Naive thymus-derived CD4-positive, alpha-beta T cell (primary cell): ENCODE data around the gene STX2. TPM values are rescaled to one million over a fixed set of nuclear protein-coding genes. Genes with fewer than 3 reads are reported as not detected.
"Not testable (repeated sequence)": the region's sequence is repeated elsewhere in the genome, so short reads cannot be mapped to it uniquely, and the experiment has no call there.

Experiments used
- ATAC-seq: fragments of 150-1000 bp; cut with Tn5 transposase; 2 replicates; pipeline ENCODE4 v1.10.0; 2021; ENCODE audit warnings: mild to moderate bottlenecking, moderate library complexity
- CTCF ChIA-PET: fragments of 350-600 bp; sonication (Branson Sonifier 250); formaldehyde crosslinking; loops from one replicate; lab custom pipeline; 2021; ENCODE audit warnings: antibody characterized with exemption; lab: Charles Lee
- POLR2A ChIA-PET: fragments of 350-600 bp; sonication (Branson Sonifier 250); formaldehyde crosslinking; loops from one replicate; lab custom pipeline; 2021; ENCODE audit warnings: antibody characterized with exemption, inconsistent platforms; lab: Charles Lee
- DNase-seq, 9 donors: peaks; one replicate each; pipeline versions ENCODE4 v3.0.0 to v3.0.0-alpha.2; 2020 to 2022; ENCODE audit warnings: mixed read lengths in 1 of 9
- H3K27ac ChIP-seq: one replicate; pipeline ENCODE4 v1.7.0; 2013; ENCODE audit warnings: mild to moderate bottlenecking, low read depth, low read length, moderate library complexity
- H3K27me3 ChIP-seq, 2 donors: one replicate each; pipeline ENCODE4 v1.7.0; 2013; ENCODE audit warnings: low read length in 2 of 2, mild to moderate bottlenecking in 2 of 2, moderate library complexity in 2 of 2; ENCODE audit not compliant: control insufficient read depth in 2 of 2, insufficient read depth in 2 of 2
- H3K36me3 ChIP-seq, 3 experiments: 1 replicate in 2 of 3; 2 replicates in 1 of 3; pipeline ENCODE4 v1.7.0; 2013; ENCODE audit warnings: low read length in 3 of 3, mild to moderate bottlenecking in 3 of 3, moderate library complexity in 1 of 3; ENCODE audit not compliant: insufficient read depth in 3 of 3, control insufficient read depth in 2 of 3
- H3K4me1 ChIP-seq, 2 donors: one replicate each; pipeline ENCODE4 v1.7.0; 2013; ENCODE audit warnings: low read length in 2 of 2, mild to moderate bottlenecking in 2 of 2, moderate library complexity in 1 of 2; ENCODE audit not compliant: control insufficient read depth in 2 of 2, insufficient read depth in 2 of 2
- H3K4me3 ChIP-seq: 2 replicates; pipeline ENCODE4 v1.7.0; 2013; ENCODE audit warnings: mild to moderate bottlenecking, low read length
- H3K9me3 ChIP-seq, 3 experiments: 1 replicate in 2 of 3; 2 replicates in 1 of 3; pipeline ENCODE4 v1.7.0; 2013; ENCODE audit warnings: low read length in 3 of 3; ENCODE audit not compliant: control insufficient read depth in 2 of 3
- H3K27ac Mint-ChIP-seq, 9 donors: one replicate each; pipeline ENCODE4 v1.8.0; 2020 to 2022; ENCODE audit warnings: mixed read lengths in 9 of 9, mild to moderate bottlenecking in 8 of 9, moderate library complexity in 5 of 9, inconsistent platforms in 2 of 9
- H3K27me3 Mint-ChIP-seq, 5 donors: one replicate each; pipeline ENCODE4 v1.8.0; 2021 to 2022; ENCODE audit warnings: mixed read lengths in 5 of 5, mild to moderate bottlenecking in 1 of 5
- H3K36me3 Mint-ChIP-seq, 5 donors: one replicate each; pipeline ENCODE4 v1.8.0; 2020 to 2022; ENCODE audit warnings: mixed read lengths in 5 of 5, mild to moderate bottlenecking in 3 of 5, inconsistent platforms in 1 of 5
- H3K4me1 Mint-ChIP-seq, 7 donors: one replicate each; pipeline ENCODE4 v1.8.0; 2020 to 2022; ENCODE audit warnings: mixed read lengths in 7 of 7, mild to moderate bottlenecking in 3 of 7, inconsistent platforms in 1 of 7
- H3K4me3 Mint-ChIP-seq, 10 donors: one replicate each; pipeline ENCODE4 v1.8.0; 2020 to 2022; ENCODE audit warnings: mild to moderate bottlenecking in 10 of 10, mixed read lengths in 10 of 10, moderate library complexity in 6 of 10, inconsistent platforms in 2 of 10
- H3K9me3 Mint-ChIP-seq, 11 donors: one replicate each; pipeline ENCODE4 v1.8.0; 2020 to 2022; ENCODE audit warnings: mixed read lengths in 11 of 11, mild to moderate bottlenecking in 4 of 11, inconsistent platforms in 1 of 11, moderate library complexity in 1 of 11
- intact Hi-C, 2 donors: fragments of 100-400 bp; cut with micrococcal nuclease; formaldehyde crosslinking; loops; one replicate each; pipeline ENCODE4 v1.15.1; 2023
- polyA plus RNA-seq, 2 donors: library from polyadenylated mRNA; unstranded; fragments of 300-500 nt; fragmentation: Illumina TruSeq; gene quantifications; one replicate each; pipeline ENCODE4 v1.2.3, GENCODE V29; 2021
- total RNA-seq, 6 experiments: library from RNA in 5 of 6; stranded (reverse) in 5 of 6; gene quantifications; 1 replicate in 5 of 6; 2 replicates in 1 of 6; pipeline ENCODE4 v1.2.3 and lab custom pipeline; 2021 to 2026

The STX2 gene
- total and polyA plus RNA-seq, 7 experiments from 2014 or later, result 7.6 to 30.3 (median 19.0) TPM

- POLR2A ChIA-PET, result no interaction called here
- CTCF ChIA-PET, result interaction anchor here (0.7 kb wide), 1 partner anchor 16 kb away, joined by 4 read pairs; no protein-coding TSS in a partner anchor
- H3K4me3 Mint-ChIP-seq, result no peak overlapping the region
Measured at GRCh38 chr12:130752692-130753230, 86.3 kb downstream of the STX2 start.

GRCh38 chr12:130752037-130752436 lies 87.0 kb downstream of the STX2 start:
- H3K4me3 ChIP-seq, H3K36me3 Mint-ChIP-seq, intact Hi-C loops, DNase-seq, H3K27me3 Mint-ChIP-seq, H3K4me1 ChIP-seq, POLR2A ChIA-PET, H3K36me3 ChIP-seq, H3K27me3 ChIP-seq, H3K4me3 Mint-ChIP-seq, H3K27ac ChIP-seq, ATAC-seq: not testable (repeated sequence)
- peaks cover 3 to 10% (median 5%) of the 10 kb centered on the region in 3 experiments for H3K9me3 ChIP-seq
- peaks cover 4 to 26% (median 15%) of the 10 kb centered on the region in 7 donors for H3K4me1 Mint-ChIP-seq
- peak overlapping the region in 1 of 9 donors; percentile 28 for H3K27ac Mint-ChIP-seq
- peaks cover 1 to 21% (median 10%) of the 10 kb centered on the region in 11 donors for H3K9me3 Mint-ChIP-seq
- CTCF ChIA-PET, result interaction anchor here (0.7 kb wide), 1 partner anchor 17 kb away, joined by 4 read pairs; no protein-coding TSS in a partner anchor

More at GRCh38 chr12:130752692-130753230, 86.3 kb downstream of the STX2 start:
- Mint-ChIP-seq H3K27me3 (peaks cover 0 to 3% (median 0%) of the 10 kb centered on the region in 5 donors), H3K36me3 (peaks cover 0 to 5% (median 3%) of the 10 kb centered on the region in 5 donors), H3K9me3 (peaks cover 1 to 21% (median 10%) of the 10 kb centered on the region in 11 donors), H3K4me1 (peaks cover 3 to 24% (median 13%) of the 10 kb centered on the region in 7 donors), H3K27ac (no peak overlapping the region)
- Histone ChIP-seq H3K27me3 (no peaks in the 10 kb centered on the region), H3K9me3 (peaks cover 3 to 10% (median 5%) of the 10 kb centered on the region in 3 experiments), H3K36me3 (no peaks in the 10 kb centered on the region), H3K27ac (no peak overlapping the region), H3K4me1 (peaks cover 3 to 6% of the 10 kb centered on the region in 2 donors), H3K4me3 (no peak overlapping the region)
- intact Hi-C loops, result no loop called here
- ATAC-seq (no peak), DNase-seq (no peak)

GRCh38 chr12:130748786-130749185 lies 90.3 kb downstream of the STX2 start:
- no peak for DNase-seq
- Mint-ChIP-seq H3K27ac (no peak overlapping the region), H3K36me3 (no peaks in the 10 kb centered on the region), H3K27me3 (peaks cover 0 to 24% (median 4%) of the 10 kb centered on the region in 5 donors), H3K4me1 (peaks cover 4 to 15% (median 8%) of the 10 kb centered on the region in 7 donors), H3K4me3 (no peak overlapping the region), H3K9me3 (peaks cover 0 to 6% (median 2%) of the 10 kb centered on the region in 11 donors)
- no peak for ATAC-seq
- H3K27me3 ChIP-seq, result no peaks in the 10 kb centered on the region
- H3K36me3 ChIP-seq, result no peaks in the 10 kb centered on the region
- CTCF ChIA-PET, result interaction anchor here (0.6 kb wide), 1 partner anchor 735 kb away, joined by 3 read pairs; no protein-coding TSS in a partner anchor
- intact Hi-C loops, result loop anchor here (2.0 to 5.0 kb wide), 2 partner anchors 301 to 702 kb away; no protein-coding TSS in a partner anchor
- no peaks in the 10 kb centered on the region for H3K9me3 ChIP-seq
- H3K27ac ChIP-seq, result no peak overlapping the region
- POLR2A ChIA-PET, result no interaction called here
- no peak overlapping the region for H3K4me3 ChIP-seq
- H3K4me1 ChIP-seq, result peaks cover 0 to 4% of the 10 kb centered on the region in 2 donors

GRCh38 chr12:130747867-130748740 lies 90.9 kb downstream of the STX2 start:
- no peak overlapping the region for H3K27ac ChIP-seq
- no peaks in the 10 kb centered on the region for H3K9me3 ChIP-seq
- peak overlapping the region in 2 of 9 donors; percentile 11 to 74 for H3K27ac Mint-ChIP-seq
- no peaks in the 10 kb centered on the region for H3K36me3 ChIP-seq
- ChIA-PET CTCF (interaction anchor here (0.6 to 0.8 kb wide), 3 partner anchors 9 to 734 kb away, joined by 3 to 4 read pairs (median 3); no protein-coding TSS in a partner anchor), POLR2A (no interaction called here)
- ATAC-seq, result peak; percentile 88
- peak overlapping the region in 6 of 10 donors; percentile 9 to 75 (median 48) for H3K4me3 Mint-ChIP-seq
- no peaks in the 10 kb centered on the region for H3K27me3 ChIP-seq
- H3K9me3 Mint-ChIP-seq, result peaks cover 0 to 7% (median 0%) of the 10 kb centered on the region in 11 donors
- intact Hi-C loops, result loop anchor here (2.0 to 5.0 kb wide), 2 partner anchors 301 to 701 kb away; no protein-coding TSS in a partner anchor
- peaks cover 4 to 13% (median 8%) of the 10 kb centered on the region in 7 donors for H3K4me1 Mint-ChIP-seq
- no peak overlapping the region for H3K4me3 ChIP-seq
- peaks cover 0 to 4% of the 10 kb centered on the region in 2 donors for H3K4me1 ChIP-seq
- peaks cover 0 to 24% (median 5%) of the 10 kb centered on the region in 5 donors for H3K27me3 Mint-ChIP-seq
- H3K36me3 Mint-ChIP-seq, result no peaks in the 10 kb centered on the region
- peak; percentile 18 to 70 (median 59) for DNase-seq

GRCh38 chr12:130746546-130746945 lies 92.5 kb downstream of the STX2 start:
- no peak for ATAC-seq
- H3K4me3 Mint-ChIP-seq, result no peak overlapping the region
- no peaks in the 10 kb centered on the region for H3K27me3 ChIP-seq
- no peaks in the 10 kb centered on the region for H3K36me3 Mint-ChIP-seq
- intact Hi-C loops, result loop anchor here in 1 of 2 donors (5.0 kb wide), 1 partner anchor 299 kb away; no protein-coding TSS in a partner anchor
- ChIA-PET CTCF (no interaction called here), POLR2A (no interaction called here)
- H3K4me3 ChIP-seq, result no peak overlapping the region
- no peaks in the 10 kb centered on the region for H3K9me3 ChIP-seq
- peaks cover 4 to 13% (median 8%) of the 10 kb centered on the region in 7 donors for H3K4me1 Mint-ChIP-seq
- DNase-seq, result no peak
- H3K27ac ChIP-seq, result no peak overlapping the region
- peaks cover 0 to 12% (median under 1%) of the 10 kb centered on the region in 11 donors for H3K9me3 Mint-ChIP-seq
- no peak overlapping the region for H3K27ac Mint-ChIP-seq
- H3K27me3 Mint-ChIP-seq, result peaks cover 0 to 25% (median 7%) of the 10 kb centered on the region in 5 donors
- no peaks in the 10 kb centered on the region for H3K36me3 ChIP-seq
- peaks cover 0 to 4% of the 10 kb centered on the region in 2 donors for H3K4me1 ChIP-seq

GRCh38 chr12:130745921-130746320 lies 93.1 kb downstream of the STX2 start:
- Histone ChIP-seq H3K27ac (no peak overlapping the region), H3K9me3 (no peaks in the 10 kb centered on the region), H3K36me3 (no peaks in the 10 kb centered on the region), H3K4me3 (no peak overlapping the region), H3K4me1 (peaks cover 0 to 4% of the 10 kb centered on the region in 2 donors), H3K27me3 (no peaks in the 10 kb centered on the region)
- Mint-ChIP-seq H3K36me3 (peaks cover 0 to under 1% (median 0%) of the 10 kb centered on the region in 5 donors), H3K27ac (no peak overlapping the region), H3K4me1 (peaks cover 4 to 13% (median 8%) of the 10 kb centered on the region in 7 donors), H3K27me3 (peaks cover 0 to 30% (median 8%) of the 10 kb centered on the region in 5 donors), H3K9me3 (peaks cover 0 to 18% (median 4%) of the 10 kb centered on the region in 11 donors), H3K4me3 (no peak overlapping the region)
- intact Hi-C loops, result loop anchor here in 1 of 2 donors (5.0 kb wide), 1 partner anchor 299 kb away; no protein-coding TSS in a partner anchor
- CTCF ChIA-PET, result interaction anchor here (0.6 kb wide), 1 partner anchor 493 kb away, joined by 4 read pairs; no protein-coding TSS in a partner anchor
- POLR2A ChIA-PET, result interaction anchor here (0.6 kb wide), 1 partner anchor 169 kb away, joined by 4 read pairs; no protein-coding TSS in a partner anchor
- ATAC-seq (no peak), DNase-seq (no peak)
